ENCODE results near the gene DPM3.

DNA sequence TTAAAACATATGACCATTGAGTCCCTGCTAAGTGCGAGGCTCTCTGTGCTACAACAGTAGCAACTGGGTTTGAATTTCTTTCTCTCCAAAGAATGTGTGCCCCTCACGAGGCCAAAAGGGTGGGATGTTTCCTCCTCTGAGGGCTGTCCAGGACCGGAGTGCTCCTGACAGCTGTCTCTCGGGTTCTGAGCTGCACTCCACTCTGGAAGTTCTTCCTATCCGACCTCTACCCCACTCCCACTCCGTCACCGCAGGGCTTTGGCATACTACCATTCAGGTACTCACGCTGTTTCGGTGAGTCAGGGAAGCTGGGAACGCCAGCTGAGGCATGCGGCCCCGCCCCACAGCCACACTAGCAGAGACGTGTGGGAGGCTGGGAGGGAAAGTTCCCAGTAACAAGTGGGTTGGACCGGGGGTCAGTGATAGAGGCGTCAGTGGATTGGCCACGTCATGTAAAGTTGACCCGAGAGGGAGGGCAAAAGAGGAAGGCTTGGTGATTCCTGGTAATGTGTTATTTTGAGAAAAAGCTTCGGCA, 5.4 kb downstream of the DPM3 start:
- TF ChIP-seq, protein P1, sequence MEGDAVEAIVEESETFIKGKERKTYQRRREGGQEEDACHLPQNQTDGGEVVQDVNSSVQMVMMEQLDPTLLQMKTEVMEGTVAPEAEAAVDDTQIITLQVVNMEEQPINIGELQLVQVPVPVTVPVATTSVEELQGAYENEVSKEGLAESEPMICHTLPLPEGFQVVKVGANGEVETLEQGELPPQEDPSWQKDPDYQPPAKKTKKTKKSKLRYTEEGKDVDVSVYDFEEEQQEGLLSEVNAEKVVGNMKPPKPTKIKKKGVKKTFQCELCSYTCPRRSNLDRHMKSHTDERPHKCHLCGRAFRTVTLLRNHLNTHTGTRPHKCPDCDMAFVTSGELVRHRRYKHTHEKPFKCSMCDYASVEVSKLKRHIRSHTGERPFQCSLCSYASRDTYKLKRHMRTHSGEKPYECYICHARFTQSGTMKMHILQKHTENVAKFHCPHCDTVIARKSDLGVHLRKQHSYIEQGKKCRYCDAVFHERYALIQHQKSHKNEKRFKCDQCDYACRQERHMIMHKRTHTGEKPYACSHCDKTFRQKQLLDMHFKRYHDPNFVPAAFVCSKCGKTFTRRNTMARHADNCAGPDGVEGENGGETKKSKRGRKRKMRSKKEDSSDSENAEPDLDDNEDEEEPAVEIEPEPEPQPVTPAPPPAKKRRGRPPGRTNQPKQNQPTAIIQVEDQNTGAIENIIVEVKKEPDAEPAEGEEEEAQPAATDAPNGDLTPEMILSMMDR (conservative IDR thresholded peaks at IDR 0.05; ENCODE audit: low read depth, low read length) = no peak
- no peak for TF ChIP-seq SMC3 (IDR thresholded peaks at IDR 0.05; ENCODE audit: low read depth, low read length)
- TF ChIP-seq CEBPB (IDR thresholded peaks at IDR 0.05; ENCODE audit: low read depth, low read length) = no peak
- no peak for TF ChIP-seq POLR2A (IDR thresholded peaks at IDR 0.05; ENCODE audit: low read depth, low read length)
